HG02852 (cell line): ENCODE measurements around the gene SOD3.

Experiments
- ATAC-seq: cut with Tn5 transposase; IDR thresholded peaks from one replicate; pipeline ENCODE4 v1.9.1; 2021; ENCODE audit warnings: mild to moderate bottlenecking, moderate library complexity; ENCODE audit not compliant: unreplicated experiment

Gene SOD3

DNA sequence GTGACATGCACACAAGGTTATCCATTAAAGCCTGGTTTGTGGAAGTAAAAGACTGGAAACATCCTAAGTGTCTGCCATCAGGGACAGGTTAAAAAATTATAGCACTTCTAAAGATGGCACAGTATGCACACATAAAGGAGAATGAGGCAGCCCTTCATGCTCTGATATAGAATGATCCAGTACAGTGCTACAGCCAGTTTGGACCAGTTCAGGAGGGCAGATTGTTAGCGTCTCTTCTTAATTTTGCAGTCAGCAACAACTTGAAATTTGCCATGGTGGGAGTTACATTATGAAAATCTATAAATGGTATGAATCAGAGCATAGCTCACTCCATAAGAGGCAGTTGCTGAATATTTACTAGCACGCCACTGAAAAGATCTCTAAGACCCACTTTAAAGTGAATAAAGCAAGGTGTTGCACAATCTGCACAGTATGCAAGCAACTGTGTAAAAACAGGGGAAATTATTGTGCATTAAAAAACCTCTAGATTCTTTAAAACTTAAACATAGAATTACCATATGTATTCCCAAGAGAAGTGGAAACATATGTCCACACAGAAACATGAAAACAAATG, 20.3 kb upstream of the SOD3 start:
- no peak for ATAC-seq

DNA sequence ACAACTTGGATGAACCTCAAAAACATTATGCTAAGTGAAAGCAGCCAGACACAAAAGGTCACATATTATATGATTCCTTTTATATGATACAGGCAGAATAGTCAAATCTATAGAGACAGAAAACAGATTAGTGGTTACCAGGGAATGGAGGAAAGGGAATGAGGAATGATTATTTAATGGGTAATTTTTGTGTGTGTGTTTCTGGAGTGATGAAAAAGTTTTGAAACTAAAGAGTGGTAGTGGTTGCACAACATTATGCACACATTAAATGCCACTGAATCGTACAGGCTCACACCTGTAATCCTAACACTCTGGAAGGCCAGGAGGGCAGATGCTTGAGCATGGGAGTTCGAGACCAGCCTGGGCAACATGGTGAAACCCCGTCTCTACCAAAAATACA, 19.6 kb upstream of the SOD3 start:
- no peak for ATAC-seq

DNA sequence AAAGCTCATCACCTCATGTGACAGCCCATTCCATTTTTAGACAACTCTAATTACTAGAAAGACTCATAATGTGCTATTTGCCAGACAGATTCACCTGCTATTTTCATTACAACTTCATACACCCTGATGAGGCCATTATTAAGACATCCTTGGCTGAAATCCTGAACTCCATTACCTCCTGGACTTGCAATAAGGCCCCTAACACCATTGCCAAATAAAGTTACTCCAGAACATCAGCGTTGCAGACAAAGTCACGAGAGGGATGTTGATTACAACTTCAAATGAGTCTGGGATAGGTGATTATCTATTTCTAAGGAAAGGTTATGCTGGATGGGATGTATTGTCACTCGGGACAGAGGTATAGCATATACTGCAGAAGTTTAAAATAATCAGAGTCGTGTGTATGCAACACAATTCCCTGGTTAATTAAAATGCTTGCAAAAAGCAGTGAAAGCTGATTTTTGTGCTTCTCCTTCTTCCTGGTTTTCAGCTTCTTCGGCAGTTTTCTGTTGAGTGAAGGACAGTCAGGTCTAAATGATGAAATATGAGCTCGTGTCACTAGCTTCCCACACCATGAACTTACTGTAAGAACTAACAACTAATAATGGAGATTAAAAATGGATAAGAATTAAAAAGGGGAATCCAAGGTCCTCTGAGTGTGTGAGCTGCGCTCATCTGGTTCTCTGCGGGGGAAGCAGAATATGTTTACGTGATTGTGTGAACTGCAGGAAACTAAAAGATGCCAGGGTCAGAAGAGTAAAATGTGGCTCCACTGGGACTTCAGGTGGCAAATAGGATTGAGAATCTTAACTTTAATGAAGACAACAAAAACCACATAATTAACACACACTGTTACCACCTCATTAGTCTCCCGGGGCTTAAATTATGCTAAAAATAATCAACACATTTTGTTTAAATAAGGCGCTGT, 17.6 kb upstream of the SOD3 start:
- ATAC-seq, result no peak

GRCh38 chr4:24778464-24779225, 16.7 kb upstream of the SOD3 start:
- no peak for ATAC-seq

- no peak for ATAC-seq
These were observed 14.4 kb upstream of the SOD3 start for GRCh38 chr4:24780936-24781495.

GRCh38 chr4:24781999-24782745, 13.2 kb upstream of the SOD3 start:
- no peak for ATAC-seq

- no peak for ATAC-seq
These were observed 11.9 kb upstream of the SOD3 start for GRCh38 chr4:24783506-24783905.

GRCh38 chr4:24791043-24791442, 4.3 kb upstream of the SOD3 start:
- no peak for ATAC-seq

DNA sequence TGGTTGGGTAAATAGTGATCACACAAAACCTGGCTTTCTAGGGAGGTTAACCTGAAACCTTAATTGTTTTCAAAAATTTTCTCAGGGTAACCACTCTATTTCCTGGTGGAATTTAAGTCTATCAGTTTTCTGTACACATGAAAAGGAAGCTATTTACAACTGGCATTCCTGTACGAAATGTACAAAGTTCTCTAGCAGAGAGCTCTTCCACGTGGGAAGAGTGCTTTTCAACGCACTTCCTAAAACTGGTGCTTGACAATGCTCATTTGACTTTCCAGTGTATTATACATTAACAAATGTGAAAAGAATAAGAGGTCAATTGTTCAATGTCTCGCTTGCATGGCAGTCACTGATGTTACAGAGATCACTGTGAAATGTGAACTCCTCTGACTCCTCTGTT, 2.8 kb upstream of the SOD3 start:
- ATAC-seq, result no peak

DNA sequence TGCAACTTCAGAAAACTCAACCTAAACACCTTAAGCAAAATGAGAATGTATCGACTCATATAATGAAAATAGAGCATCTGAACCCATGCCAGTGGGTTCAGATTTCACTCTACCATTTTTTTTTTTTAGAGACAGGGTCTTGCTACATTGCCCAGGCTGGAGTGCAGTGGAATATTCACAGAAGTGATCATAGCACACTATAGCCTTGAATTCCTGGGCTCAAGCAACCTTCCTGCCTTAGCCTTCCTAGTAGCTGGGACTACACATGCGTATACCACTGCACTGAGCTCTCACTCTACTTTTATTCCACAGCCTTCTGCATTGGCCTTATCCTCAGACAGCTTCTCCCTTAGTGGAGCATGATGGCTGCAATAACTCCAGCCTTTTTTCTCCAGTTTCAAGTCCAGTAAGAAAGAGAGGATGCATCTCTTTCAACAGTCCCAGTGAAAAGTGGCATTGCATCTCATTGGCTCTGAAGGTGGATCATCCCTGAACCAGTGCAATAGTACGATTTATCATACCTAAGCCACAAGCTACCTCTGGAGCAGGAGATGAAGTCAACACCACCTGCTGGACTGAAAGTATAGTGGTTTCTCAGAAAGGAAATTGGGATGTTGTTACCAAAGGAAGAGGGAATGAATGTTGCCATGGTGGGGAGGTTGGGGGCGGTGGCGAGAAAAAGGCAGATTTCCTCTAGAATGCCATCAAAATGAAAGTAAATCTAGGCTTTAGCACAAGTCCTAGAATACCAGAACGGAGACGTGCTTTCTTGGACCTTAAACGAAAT, 2.0 kb upstream of the SOD3 start:
- no peak for ATAC-seq

GRCh38 chr4:24794051-24794450, 1.3 kb upstream of the SOD3 start:
- no peak for ATAC-seq

GRCh38 chr4:24794480-24794879, 893 bp upstream of the SOD3 start:
- no peak for ATAC-seq

GRCh38 chr4:24795666-24796381, 451 bp downstream of the SOD3 start:
- no peak for ATAC-seq

GRCh38 chr4:24796620-24797019, 1.2 kb downstream of the SOD3 start:
- ATAC-seq, result no peak

DNA sequence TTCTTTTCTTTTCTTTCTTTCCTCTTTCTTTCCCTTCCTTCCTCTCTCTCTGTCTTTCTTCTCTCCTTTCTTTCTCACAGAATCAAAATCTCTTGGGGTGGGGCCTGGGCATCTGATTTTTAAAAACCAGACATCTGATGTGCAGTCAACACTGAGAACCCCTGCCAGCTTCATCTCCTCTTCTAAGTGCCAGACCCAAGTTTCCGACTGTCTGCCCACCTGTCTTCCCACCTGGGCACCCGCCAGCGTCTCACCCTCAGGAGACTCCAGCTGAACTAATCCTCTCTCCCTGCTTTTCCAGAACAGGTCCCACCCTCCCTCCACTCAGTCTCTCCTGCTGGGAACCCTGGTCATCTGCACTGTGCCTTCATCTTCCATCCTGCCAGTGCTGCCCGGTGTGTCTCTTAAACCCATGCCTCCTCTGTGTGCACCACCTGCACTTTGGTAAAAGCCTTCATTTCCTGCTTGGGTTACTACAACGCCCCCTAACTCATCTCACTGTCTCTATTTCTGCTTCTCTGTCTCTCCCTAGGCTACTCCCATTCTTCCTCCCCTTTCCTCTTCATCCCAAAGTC, 2.8 kb downstream of the SOD3 start:
- no peak for ATAC-seq

DNA sequence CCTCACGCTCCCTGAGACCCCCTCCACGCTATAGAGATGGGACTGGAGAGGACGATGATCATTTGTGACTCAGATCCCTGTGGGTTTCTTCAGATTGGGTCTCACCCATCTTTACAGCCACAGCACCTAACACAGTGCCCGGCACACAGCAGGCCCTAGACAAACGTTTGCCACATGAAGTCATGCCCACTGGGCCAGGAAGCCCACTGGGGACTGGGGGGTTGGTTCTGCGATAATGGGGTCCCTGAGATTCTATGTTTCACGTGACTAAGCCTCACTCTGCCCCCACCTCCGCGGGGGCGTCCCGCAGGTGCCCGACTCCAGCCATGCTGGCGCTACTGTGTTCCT, 3.8 kb downstream of the SOD3 start:
- no peak for ATAC-seq

DNA sequence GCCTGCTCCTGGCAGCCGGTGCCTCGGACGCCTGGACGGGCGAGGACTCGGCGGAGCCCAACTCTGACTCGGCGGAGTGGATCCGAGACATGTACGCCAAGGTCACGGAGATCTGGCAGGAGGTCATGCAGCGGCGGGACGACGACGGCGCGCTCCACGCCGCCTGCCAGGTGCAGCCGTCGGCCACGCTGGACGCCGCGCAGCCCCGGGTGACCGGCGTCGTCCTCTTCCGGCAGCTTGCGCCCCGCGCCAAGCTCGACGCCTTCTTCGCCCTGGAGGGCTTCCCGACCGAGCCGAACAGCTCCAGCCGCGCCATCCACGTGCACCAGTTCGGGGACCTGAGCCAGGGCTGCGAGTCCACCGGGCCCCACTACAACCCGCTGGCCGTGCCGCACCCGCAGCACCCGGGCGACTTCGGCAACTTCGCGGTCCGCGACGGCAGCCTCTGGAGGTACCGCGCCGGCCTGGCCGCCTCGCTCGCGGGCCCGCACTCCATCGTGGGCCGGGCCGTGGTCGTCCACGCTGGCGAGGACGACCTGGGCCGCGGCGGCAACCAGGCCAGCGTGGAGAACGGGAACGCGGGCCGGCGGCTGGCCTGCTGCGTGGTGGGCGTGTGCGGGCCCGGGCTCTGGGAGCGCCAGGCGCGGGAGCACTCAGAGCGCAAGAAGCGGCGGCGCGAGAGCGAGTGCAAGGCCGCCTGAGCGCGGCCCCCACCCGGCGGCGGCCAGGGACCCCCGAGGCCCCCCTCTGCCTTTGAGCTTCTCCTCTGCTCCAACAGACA, 4.4 kb downstream of the SOD3 start:
- ATAC-seq, result no peak

DNA sequence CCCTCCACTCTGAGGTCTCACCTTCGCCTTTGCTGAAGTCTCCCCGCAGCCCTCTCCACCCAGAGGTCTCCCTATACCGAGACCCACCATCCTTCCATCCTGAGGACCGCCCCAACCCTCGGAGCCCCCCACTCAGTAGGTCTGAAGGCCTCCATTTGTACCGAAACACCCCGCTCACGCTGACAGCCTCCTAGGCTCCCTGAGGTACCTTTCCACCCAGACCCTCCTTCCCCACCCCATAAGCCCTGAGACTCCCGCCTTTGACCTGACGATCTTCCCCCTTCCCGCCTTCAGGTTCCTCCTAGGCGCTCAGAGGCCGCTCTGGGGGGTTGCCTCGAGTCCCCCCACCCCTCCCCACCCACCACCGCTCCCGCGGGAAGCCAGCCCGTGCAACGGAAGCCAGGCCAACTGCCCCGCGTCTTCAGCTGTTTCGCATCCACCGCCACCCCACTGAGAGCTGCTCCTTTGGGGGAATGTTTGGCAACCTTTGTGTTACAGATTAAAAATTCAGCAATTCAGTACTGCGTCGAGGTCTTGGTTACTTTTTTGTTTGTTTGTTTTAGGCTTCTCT, 5.0 kb downstream of the SOD3 start:
- no peak for ATAC-seq
